PFSK-1 (cell line): Measurements from ENCODE around the gene F10.

Experiments used
- SIN3A ChIP-seq: IDR thresholded peaks from 2 replicates; pipeline ENCODE4 v1.6.1; 2012; ENCODE audit warnings: mild to moderate bottlenecking, low read length, moderate library complexity, borderline replicate concordance; ENCODE audit not compliant: insufficient read depth
- TAF1 ChIP-seq: IDR thresholded peaks from 2 replicates; pipeline ENCODE4 v1.6.1; 2012; ENCODE audit warnings: low read length, control low read depth, borderline replicate concordance; ENCODE audit not compliant: insufficient read depth

GRCh38 chr13:113155982-113156655 is 33.5 kb downstream of the F10 start:
- TF ChIP-seq TAF1 (no peak), SIN3A (no peak)
